Liver (tissue), 9 donors: ENCODE measurements around the gene PELI1. TPM values are rescaled to one million over a fixed set of nuclear protein-coding genes. Genes with fewer than 3 reads are reported as not detected.

Experiments
- DNase-seq: peaks from one replicate; pipeline ENCODE4 v3.0.0-alpha.2; 2017; ENCODE audit warnings: low spot score
- H3K27ac ChIP-seq, 2 donors: one replicate each; pipeline ENCODE4 v1.7.0; 2013; ENCODE audit warnings: inconsistent platforms in 2 of 2, low read length in 2 of 2, control low read depth in 1 of 2, low read depth in 1 of 2, mild to moderate bottlenecking in 1 of 2
- H3K27me3 ChIP-seq, 4 donors: one replicate each; pipeline versions ENCODE4 v1.6.1 to v1.7.0; 2013; ENCODE audit warnings: low read length in 3 of 4, inconsistent platforms in 1 of 4, mild to moderate bottlenecking in 1 of 4, moderate library complexity in 1 of 4; ENCODE audit not compliant: control insufficient read depth in 4 of 4, insufficient read depth in 4 of 4
- H3K36me3 ChIP-seq, 4 donors: one replicate each; pipeline versions ENCODE4 v1.6.1 to v1.7.0; 2013; ENCODE audit warnings: low read length in 3 of 4, mild to moderate bottlenecking in 3 of 4, low read depth in 1 of 4, moderate library complexity in 1 of 4; ENCODE audit not compliant: control insufficient read depth in 4 of 4, insufficient read depth in 3 of 4
- H3K4me1 ChIP-seq, 4 donors: one replicate each; pipeline versions ENCODE4 v1.6.1 to v1.7.0; 2013; ENCODE audit warnings: low read length in 3 of 4, mild to moderate bottlenecking in 3 of 4, moderate library complexity in 1 of 4; ENCODE audit not compliant: control insufficient read depth in 4 of 4, insufficient read depth in 4 of 4
- H3K4me3 ChIP-seq, 3 donors: one replicate each; pipeline versions ENCODE4 v1.6.1 to v1.7.0; 2013; ENCODE audit warnings: low read length in 3 of 3, control low read depth in 1 of 3, low read depth in 1 of 3, mild to moderate bottlenecking in 1 of 3
- H3K9ac ChIP-seq, 2 donors: one replicate each; pipeline ENCODE4 v1.7.0; 2013; ENCODE audit warnings: low read length in 2 of 2, mild to moderate bottlenecking in 2 of 2, moderate library complexity in 2 of 2, control low read depth in 1 of 2, low read depth in 1 of 2
- H3K9me3 ChIP-seq, 4 donors: one replicate each; pipeline versions ENCODE4 v1.6.1 to v1.7.0; 2013; ENCODE audit warnings: low read length in 3 of 4; ENCODE audit not compliant: control insufficient read depth in 4 of 4
- EGR1 ChIP-seq, 2 donors: IDR thresholded peaks; 2 replicates each; pipeline ENCODE4 v1.6.1; 2016 to 2018; ENCODE audit warnings: antibody characterized with exemption in 2 of 2, low read depth in 2 of 2
- FOXA1 ChIP-seq: IDR thresholded peaks from 2 replicates; pipeline ENCODE4 v1.6.1; 2016; ENCODE audit warnings: antibody characterized with exemption
- FOXA2 ChIP-seq: IDR thresholded peaks from 2 replicates; pipeline ENCODE4 v1.6.1; 2016; ENCODE audit warnings: antibody characterized with exemption
- GABPA ChIP-seq, 2 donors: IDR thresholded peaks in 1 of 2; conservative IDR thresholded peaks in 1 of 2; 2 replicates each; pipeline ENCODE4 v1.6.1; 2016; ENCODE audit warnings: antibody characterized with exemption in 2 of 2, mild to moderate bottlenecking in 1 of 2, moderate library complexity in 1 of 2
- HNF4A ChIP-seq, 2 donors: conservative IDR thresholded peaks; 2 replicates each; pipeline ENCODE4 v1.6.1; 2016; ENCODE audit warnings: antibody characterized with exemption in 2 of 2, mild to moderate bottlenecking in 2 of 2
- HNF4G ChIP-seq: IDR thresholded peaks from 2 replicates; pipeline ENCODE4 v1.6.1; 2016; ENCODE audit warnings: antibody characterized with exemption
- JUND ChIP-seq, 2 donors: IDR thresholded peaks; 2 replicates each; pipeline ENCODE4 v1.6.1; 2016; ENCODE audit warnings: antibody characterized with exemption in 2 of 2
- NR2F2 ChIP-seq: IDR thresholded peaks from 2 replicates; pipeline ENCODE4 v1.6.1; 2016; ENCODE audit warnings: antibody characterized with exemption
- RAD21 ChIP-seq, 2 donors: IDR thresholded peaks; 2 replicates each; pipeline ENCODE4 v1.6.1; 2016; ENCODE audit warnings: antibody characterized with exemption in 2 of 2, mild to moderate bottlenecking in 2 of 2
- RXRA ChIP-seq, 2 donors: IDR thresholded peaks; 2 replicates each; pipeline ENCODE4 v1.6.1; 2017 to 2018; ENCODE audit warnings: antibody characterized with exemption in 2 of 2, mild to moderate bottlenecking in 1 of 2
- SP1 ChIP-seq: IDR thresholded peaks from 2 replicates; pipeline ENCODE4 v1.6.1; 2018; ENCODE audit warnings: antibody characterized with exemption, mild to moderate bottlenecking
- TAF1 ChIP-seq: conservative IDR thresholded peaks from 2 replicates; pipeline ENCODE4 v1.6.1; 2016; ENCODE audit warnings: antibody characterized with exemption, mild to moderate bottlenecking
- YY1 ChIP-seq: IDR thresholded peaks from 2 replicates; pipeline ENCODE4 v1.6.1; 2016; ENCODE audit warnings: antibody characterized with exemption, mild to moderate bottlenecking
- WGBS: extraction: QIAGEN DNeasy Blood & Tissue Kit; methylation state at CpG from one replicate; pipeline ENCODE4 v1.1.7; 2013; 5-methylcytosine and 5-hydroxymethylcytosine counted together
- polyA plus RNA-seq, 2 donors: library from polyadenylated mRNA; stranded (reverse) in 1 of 2; unstranded in 1 of 2; fragments of 200-250 nt in 1 of 2; fragments of >200 nt in 1 of 2; fragmentation: Nextera tagmentation in 1 of 2; extraction: Ambion mirVana in 1 of 2; gene quantifications; one replicate each; pipeline versions ENCODE4 v1.2.1 to v1.2.3, GENCODE V29; 2013 to 2015
- total RNA-seq, 2 donors: library from RNA; depleted of rRNA; stranded (reverse); fragments of >200 nt; gene quantifications; one replicate each; pipeline ENCODE4 v1.2.3, GENCODE V29; 2014
- TF ChIP-seq, protein P1 (sequence below): IDR thresholded peaks from 2 replicates; pipeline ENCODE4 v1.6.1; 2016; ENCODE audit warnings: antibody characterized with exemption, mild to moderate bottlenecking
- TF ChIP-seq, protein P2 (sequence below): IDR thresholded peaks from 2 replicates; pipeline ENCODE4 v1.6.1; 2016; ENCODE audit warnings: antibody characterized with exemption
- TF ChIP-seq, protein P3 (sequence below): IDR thresholded peaks from 2 replicates; pipeline ENCODE4 v1.6.1; 2016; ENCODE audit warnings: antibody characterized with exemption
- TF ChIP-seq, protein P4 (sequence below): IDR thresholded peaks from 2 replicates; pipeline ENCODE4 v1.6.1; 2016; ENCODE audit warnings: antibody characterized with exemption
- TF ChIP-seq, protein P5 (sequence below): fragments of 150-350 bp; IDR thresholded peaks from 2 replicates; pipeline ENCODE4 v1.5.1; 2017; ENCODE audit warnings: improper control_type of control experiment, low read depth, low read length; ENCODE audit not compliant: missing input control
- donor health status: healthy.
- donor health status: healthy.
- donor health status: healthy.
- donor health status: healthy.
- donor health status: healthy.

PELI1 gene
- total and polyA plus RNA-seq, 4 donors, result 4.5 to 21.3 (median 7.4) TPM

DNA sequence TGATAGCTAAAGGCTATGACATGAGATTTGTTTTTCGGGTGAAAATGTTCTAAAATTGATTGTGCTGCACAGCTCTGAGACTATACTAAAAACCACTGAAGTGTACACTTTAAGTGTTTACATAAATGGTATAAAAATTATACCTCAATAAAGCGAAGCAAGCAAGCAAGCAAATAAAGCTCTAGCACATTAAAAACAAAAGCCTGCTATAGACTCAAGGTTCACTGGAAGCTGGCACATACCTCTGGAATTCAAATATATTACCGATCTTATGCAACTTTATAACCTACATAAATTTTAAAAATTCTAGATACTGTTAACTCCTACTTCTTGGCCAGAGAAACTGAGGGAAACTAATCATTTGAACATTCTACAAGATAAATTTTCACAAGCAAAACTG is 20.1 kb downstream of the PELI1 start:
- Histone ChIP-seq H3K4me3 (no peak overlapping the region), H3K36me3 (no peaks in the 10 kb centered on the region), H3K27ac (no peak overlapping the region), H3K9me3 (no peaks in the 10 kb centered on the region), H3K4me1 (peaks cover 0 to 4% (median 1%) of the 10 kb centered on the region in 4 donors), H3K9ac (no peak overlapping the region), H3K27me3 (no peaks in the 10 kb centered on the region)
- no peak for TF ChIP-seq SP1
- no peak for TF ChIP-seq FOXA1
- TF ChIP-seq, protein P1, sequence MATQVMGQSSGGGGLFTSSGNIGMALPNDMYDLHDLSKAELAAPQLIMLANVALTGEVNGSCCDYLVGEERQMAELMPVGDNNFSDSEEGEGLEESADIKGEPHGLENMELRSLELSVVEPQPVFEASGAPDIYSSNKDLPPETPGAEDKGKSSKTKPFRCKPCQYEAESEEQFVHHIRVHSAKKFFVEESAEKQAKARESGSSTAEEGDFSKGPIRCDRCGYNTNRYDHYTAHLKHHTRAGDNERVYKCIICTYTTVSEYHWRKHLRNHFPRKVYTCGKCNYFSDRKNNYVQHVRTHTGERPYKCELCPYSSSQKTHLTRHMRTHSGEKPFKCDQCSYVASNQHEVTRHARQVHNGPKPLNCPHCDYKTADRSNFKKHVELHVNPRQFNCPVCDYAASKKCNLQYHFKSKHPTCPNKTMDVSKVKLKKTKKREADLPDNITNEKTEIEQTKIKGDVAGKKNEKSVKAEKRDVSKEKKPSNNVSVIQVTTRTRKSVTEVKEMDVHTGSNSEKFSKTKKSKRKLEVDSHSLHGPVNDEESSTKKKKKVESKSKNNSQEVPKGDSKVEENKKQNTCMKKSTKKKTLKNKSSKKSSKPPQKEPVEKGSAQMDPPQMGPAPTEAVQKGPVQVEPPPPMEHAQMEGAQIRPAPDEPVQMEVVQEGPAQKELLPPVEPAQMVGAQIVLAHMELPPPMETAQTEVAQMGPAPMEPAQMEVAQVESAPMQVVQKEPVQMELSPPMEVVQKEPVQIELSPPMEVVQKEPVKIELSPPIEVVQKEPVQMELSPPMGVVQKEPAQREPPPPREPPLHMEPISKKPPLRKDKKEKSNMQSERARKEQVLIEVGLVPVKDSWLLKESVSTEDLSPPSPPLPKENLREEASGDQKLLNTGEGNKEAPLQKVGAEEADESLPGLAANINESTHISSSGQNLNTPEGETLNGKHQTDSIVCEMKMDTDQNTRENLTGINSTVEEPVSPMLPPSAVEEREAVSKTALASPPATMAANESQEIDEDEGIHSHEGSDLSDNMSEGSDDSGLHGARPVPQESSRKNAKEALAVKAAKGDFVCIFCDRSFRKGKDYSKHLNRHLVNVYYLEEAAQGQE, result no peak
- TF ChIP-seq, protein P2, sequence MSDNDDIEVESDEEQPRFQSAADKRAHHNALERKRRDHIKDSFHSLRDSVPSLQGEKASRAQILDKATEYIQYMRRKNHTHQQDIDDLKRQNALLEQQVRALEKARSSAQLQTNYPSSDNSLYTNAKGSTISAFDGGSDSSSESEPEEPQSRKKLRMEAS, result no peak
- TF ChIP-seq YY1, result no peak
- TF ChIP-seq HNF4G, result no peak
- TF ChIP-seq NR2F2, result no peak
- no peak for TF ChIP-seq JUND (IDR thresholded peaks at IDR 0.05)
- TF ChIP-seq GABPA (IDR thresholded peaks at IDR 0.05 in 1 of 2, conservative IDR thresholded peaks at IDR 0.05 in 1 of 2), result no peak
- TF ChIP-seq, protein P3, sequence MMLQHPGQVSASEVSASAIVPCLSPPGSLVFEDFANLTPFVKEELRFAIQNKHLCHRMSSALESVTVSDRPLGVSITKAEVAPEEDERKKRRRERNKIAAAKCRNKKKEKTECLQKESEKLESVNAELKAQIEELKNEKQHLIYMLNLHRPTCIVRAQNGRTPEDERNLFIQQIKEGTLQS, result no peak
- no peak for TF ChIP-seq EGR1 (IDR thresholded peaks at IDR 0.05; ENCODE audit: low read depth in 2 of 2)
- no peak for TF ChIP-seq RAD21 (IDR thresholded peaks at IDR 0.05)
- no peak for TF ChIP-seq RXRA (IDR thresholded peaks at IDR 0.05)
- TF ChIP-seq, protein P4, sequence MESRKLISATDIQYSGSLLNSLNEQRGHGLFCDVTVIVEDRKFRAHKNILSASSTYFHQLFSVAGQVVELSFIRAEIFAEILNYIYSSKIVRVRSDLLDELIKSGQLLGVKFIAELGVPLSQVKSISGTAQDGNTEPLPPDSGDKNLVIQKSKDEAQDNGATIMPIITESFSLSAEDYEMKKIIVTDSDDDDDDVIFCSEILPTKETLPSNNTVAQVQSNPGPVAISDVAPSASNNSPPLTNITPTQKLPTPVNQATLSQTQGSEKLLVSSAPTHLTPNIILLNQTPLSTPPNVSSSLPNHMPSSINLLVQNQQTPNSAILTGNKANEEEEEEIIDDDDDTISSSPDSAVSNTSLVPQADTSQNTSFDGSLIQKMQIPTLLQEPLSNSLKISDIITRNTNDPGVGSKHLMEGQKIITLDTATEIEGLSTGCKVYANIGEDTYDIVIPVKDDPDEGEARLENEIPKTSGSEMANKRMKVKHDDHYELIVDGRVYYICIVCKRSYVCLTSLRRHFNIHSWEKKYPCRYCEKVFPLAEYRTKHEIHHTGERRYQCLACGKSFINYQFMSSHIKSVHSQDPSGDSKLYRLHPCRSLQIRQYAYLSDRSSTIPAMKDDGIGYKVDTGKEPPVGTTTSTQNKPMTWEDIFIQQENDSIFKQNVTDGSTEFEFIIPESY, result no peak
- no peak for TF ChIP-seq TAF1
- TF ChIP-seq, protein P5, sequence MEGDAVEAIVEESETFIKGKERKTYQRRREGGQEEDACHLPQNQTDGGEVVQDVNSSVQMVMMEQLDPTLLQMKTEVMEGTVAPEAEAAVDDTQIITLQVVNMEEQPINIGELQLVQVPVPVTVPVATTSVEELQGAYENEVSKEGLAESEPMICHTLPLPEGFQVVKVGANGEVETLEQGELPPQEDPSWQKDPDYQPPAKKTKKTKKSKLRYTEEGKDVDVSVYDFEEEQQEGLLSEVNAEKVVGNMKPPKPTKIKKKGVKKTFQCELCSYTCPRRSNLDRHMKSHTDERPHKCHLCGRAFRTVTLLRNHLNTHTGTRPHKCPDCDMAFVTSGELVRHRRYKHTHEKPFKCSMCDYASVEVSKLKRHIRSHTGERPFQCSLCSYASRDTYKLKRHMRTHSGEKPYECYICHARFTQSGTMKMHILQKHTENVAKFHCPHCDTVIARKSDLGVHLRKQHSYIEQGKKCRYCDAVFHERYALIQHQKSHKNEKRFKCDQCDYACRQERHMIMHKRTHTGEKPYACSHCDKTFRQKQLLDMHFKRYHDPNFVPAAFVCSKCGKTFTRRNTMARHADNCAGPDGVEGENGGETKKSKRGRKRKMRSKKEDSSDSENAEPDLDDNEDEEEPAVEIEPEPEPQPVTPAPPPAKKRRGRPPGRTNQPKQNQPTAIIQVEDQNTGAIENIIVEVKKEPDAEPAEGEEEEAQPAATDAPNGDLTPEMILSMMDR, result no peak
- no peak for TF ChIP-seq FOXA2
- no peak for TF ChIP-seq HNF4A (conservative IDR thresholded peaks at IDR 0.05)
- DNase-seq, result no peak
- WGBS, result 72% methylated on average over 3 of the region's 3 CpGs
